Right lobe of liver (tissue), 6 donors: ENCODE data around the gene ATF7. TPM values are rescaled to one million over a fixed set of nuclear protein-coding genes. Genes with fewer than 3 reads are reported as not detected.

ENCODE experiments used
- ATAC-seq, 4 donors: fragments of 200-7000 bp; cut with Tn5 transposase; one replicate each; pipeline ENCODE4 v1.9.1; 2020; ENCODE audit warnings: mild to moderate bottlenecking in 4 of 4, moderate library complexity in 4 of 4
- DNase-seq, 3 donors: peaks; one replicate each; pipeline ENCODE4 v3.0.0-alpha.2; 2020
- H3K27ac ChIP-seq, 3 donors: fragments of 200-600 bp; one replicate each; pipeline ENCODE4 v1.8.0; 2022
- H3K27me3 ChIP-seq, 2 donors: fragments of 200-600 bp; one replicate each; pipeline ENCODE4 v1.8.0; 2022
- H3K36me3 ChIP-seq, 4 donors: fragments of 200-600 bp; sonication (generic) in 1 of 4; one replicate each; pipeline versions ENCODE4 v1.5.1 to v1.8.0; 2017 to 2022; ENCODE audit warnings: control low read depth in 1 of 4
- H3K4me1 ChIP-seq, 4 donors: fragments of 200-600 bp; sonication (generic) in 1 of 4; one replicate each; pipeline versions ENCODE4 v1.5.1 to v1.8.0; 2017 to 2022; ENCODE audit warnings: control low read depth in 1 of 4
- H3K4me3 ChIP-seq, 3 donors: fragments of 200-600 bp; one replicate each; pipeline ENCODE4 v1.8.0; 2022
- H3K9me3 ChIP-seq, 4 donors: fragments of 200-600 bp; sonication (generic) in 1 of 4; one replicate each; pipeline versions ENCODE4 v1.5.1 to v1.8.0; 2017 to 2022; ENCODE audit warnings: control low read depth in 1 of 4
- CTCF ChIP-seq, 4 donors: fragments of 200-600 bp in 3 of 4; fragments of 450-650 bp in 1 of 4; IDR thresholded peaks; one replicate each; pipeline versions ENCODE4 v1.5.1 to v1.8.0; 2016 to 2022; ENCODE audit warnings: antibody characterized with exemption in 4 of 4, mild to moderate bottlenecking in 2 of 4
- POLR2A ChIP-seq: fragments of 450-650 bp; IDR thresholded peaks from one replicate; pipeline ENCODE4 v1.6.1; 2017; ENCODE audit warnings: antibody characterized with exemption, mild to moderate bottlenecking
- WGBS: methylation state at CpG from one replicate; pipeline ENCODE4 v1.1.6; 2018; ENCODE audit warnings: low coverage, low lambda C conversion rate; ENCODE audit not compliant: insufficient coverage; ENCODE audit errors: missing lambda C conversion rate; 5-methylcytosine and 5-hydroxymethylcytosine counted together
- intact Hi-C, 2 donors: fragments of 100-400 bp; cut with DNase I; formaldehyde crosslinking; loops; one replicate each; pipeline versions ENCODE4 v1.11.2 to v1.14.1; 2022
- total RNA-seq, 6 experiments: library from RNA; depleted of rRNA in 2 of 6; stranded (reverse); fragments of >200 nt in 2 of 6; fragmentation: NEBNext Ultra II Directional in 3 of 6; extraction: Animal tissue kit (Norgen Biotek cat#: 25700) in 3 of 6; gene quantifications; one replicate each; pipeline versions ENCODE4 v1.1.0 to v1.2.4, GENCODE V29; 2016 to 2023
- donor health status: DM: no; HTN: yes; CAD: no.
- donor health status: DM: no; HTN: no; CAD: no.
- donor health status: DM: no; HTN: no; CAD: no.
- donor health status: DM: no; HTN: yes; CAD: no.
- donor health status: DM: no; HTN: yes; CAD: no.

The ATF7 gene
- total RNA-seq, 6 experiments from 2014 or later, result 7.9 to 18.7 (median 12.3) TPM

GRCh38 chr12:53506450-53506785 lies 119.8 kb downstream of the ATF7 start:
- H3K9me3 ChIP-seq, result no peaks in the 10 kb centered on the region
- no peaks in the 10 kb centered on the region for H3K27me3 ChIP-seq
- TF ChIP-seq CTCF (IDR thresholded peaks at IDR 0.05) (no peak), POLR2A (no peak)
- 36% methylated on average over 2 of the region's 2 CpGs for WGBS
- DNase-seq (peak in 1 of 3 donors; percentile 11), ATAC-seq (no peak)
- no peak overlapping the region for H3K27ac ChIP-seq
- H3K36me3 ChIP-seq, result peaks cover 0 to 18% (median 5%) of the 10 kb centered on the region in 4 donors
- intact Hi-C loops, result loop anchor here in 1 of 2 donors (10.0 kb wide), 1 partner anchor 182 kb away; the partner anchor contains the start of gene AAAS
- peaks cover 0 to 13% (median 5%) of the 10 kb centered on the region in 4 donors for H3K4me1 ChIP-seq
- no peak overlapping the region for H3K4me3 ChIP-seq

- no peak overlapping the region for H3K27ac ChIP-seq
Measured at GRCh38 chr12:53505555-53506449, 120.4 kb downstream of the ATF7 start.

GRCh38 chr12:53505086-53505485 lies 121.1 kb downstream of the ATF7 start:
- H3K27me3 ChIP-seq, result no peaks in the 10 kb centered on the region
- WGBS, result 100% methylated on average over 1 of the region's 10 CpGs
- no peak overlapping the region for H3K4me3 ChIP-seq
- intact Hi-C loops, result loop anchor here in 1 of 2 donors (10.0 kb wide), 1 partner anchor 180 kb away; the partner anchor contains the start of gene AAAS
- ATAC-seq (no peak), DNase-seq (peak in 1 of 3 donors; percentile 49)
- H3K4me1 ChIP-seq, result peaks cover 0 to 10% (median 6%) of the 10 kb centered on the region in 4 donors
- H3K27ac ChIP-seq, result no peak overlapping the region
- H3K36me3 ChIP-seq, result peaks cover 0 to 14% (median 5%) of the 10 kb centered on the region in 4 donors
- H3K9me3 ChIP-seq, result no peaks in the 10 kb centered on the region
- TF ChIP-seq POLR2A (no peak), CTCF (IDR thresholded peaks at IDR 0.05) (no peak)

More at GRCh38 chr12:53505555-53506449, 120.4 kb downstream of the ATF7 start:
- intact Hi-C loops, result loop anchor here in 1 of 2 donors (10.0 kb wide), 1 partner anchor 181 kb away; the partner anchor contains the start of gene AAAS
- Histone ChIP-seq H3K9me3 (no peaks in the 10 kb centered on the region), H3K36me3 (peaks cover 0 to 14% (median 5%) of the 10 kb centered on the region in 4 donors), H3K27me3 (no peaks in the 10 kb centered on the region), H3K4me1 (peaks cover 0 to 13% (median 5%) of the 10 kb centered on the region in 4 donors), H3K4me3 (no peak overlapping the region)
- TF ChIP-seq POLR2A, result no peak
- no peak for TF ChIP-seq CTCF (IDR thresholded peaks at IDR 0.05)
- ATAC-seq, result no peak
- 87% methylated on average over 5 of the region's 19 CpGs for WGBS
- DNase-seq, result peak in 1 of 3 donors; percentile 35

GRCh38 chr12:53504004-53504920 lies 121.9 kb downstream of the ATF7 start:
- DNase-seq, result peak in 1 of 3 donors; percentile 23
- no peaks in the 10 kb centered on the region for H3K9me3 ChIP-seq
- intact Hi-C loops, result loop anchor here in 1 of 2 donors (10.0 kb wide), 1 partner anchor 179 kb away; the partner anchor contains the start of gene AAAS

More at GRCh38 chr12:53504004-53504920, 121.9 kb downstream of the ATF7 start:
- Histone ChIP-seq H3K27ac (no peak overlapping the region), H3K4me1 (peaks cover 0 to 16% (median 9%) of the 10 kb centered on the region in 4 donors), H3K36me3 (peaks cover 0 to 14% (median 5%) of the 10 kb centered on the region in 4 donors), H3K4me3 (no peak overlapping the region), H3K27me3 (no peaks in the 10 kb centered on the region)
- no peak for ATAC-seq
- 75% methylated on average over 6 of the region's 14 CpGs for WGBS
- TF ChIP-seq POLR2A (no peak), CTCF (IDR thresholded peaks at IDR 0.05) (no peak)
